Measurements from ENCODE around the gene TSPAN15. TPM values are rescaled to one million over a fixed set of nuclear protein-coding genes. Genes with fewer than 3 reads are reported as not detected.
A peak's percentile ranks its signal among the peaks of the same experiment; 100 is the strongest.

TSPAN15 gene
- total and polyA plus RNA-seq, 5 donors: 5.3 to 11.5 (median 7.9) TPM

DNA sequence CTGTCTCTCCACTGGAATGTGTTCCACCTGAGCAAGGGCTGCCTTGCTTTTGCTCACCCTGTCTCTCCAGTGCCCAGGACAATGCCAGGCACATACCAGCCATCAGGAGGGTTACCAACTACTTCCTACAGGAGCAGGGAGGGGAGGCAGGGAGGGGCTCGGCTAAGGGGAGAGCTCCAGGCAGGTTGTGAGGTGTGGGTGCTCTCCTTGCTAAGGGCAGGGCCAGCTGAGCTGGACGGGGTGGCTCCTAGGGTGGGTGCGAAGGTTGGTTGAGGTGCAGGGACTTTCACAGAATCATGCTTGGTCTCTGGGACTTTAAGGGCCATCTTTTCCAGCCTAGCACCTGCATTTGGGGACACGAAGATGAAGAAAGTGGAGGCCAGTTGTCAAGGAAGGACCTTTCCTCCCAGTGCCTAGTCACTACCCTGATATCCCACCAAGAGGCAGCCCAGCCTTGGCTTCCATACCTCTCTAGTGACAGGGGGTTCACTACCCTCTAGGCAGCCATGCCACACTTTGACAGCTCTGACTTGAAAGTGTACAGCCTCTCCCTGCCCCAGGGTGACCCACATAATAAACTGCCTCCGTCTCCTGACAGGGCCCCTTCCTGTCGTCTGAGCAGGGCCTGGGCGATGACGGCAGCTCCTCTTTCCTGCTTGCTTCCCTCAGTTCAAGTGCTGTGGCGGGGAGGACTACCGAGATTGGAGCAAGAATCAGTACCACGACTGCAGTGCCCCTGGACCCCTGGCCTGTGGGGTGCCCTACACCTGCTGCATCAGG is 46.5 kb downstream of the TSPAN15 start:
- intact Hi-C loops (cut with DNase I): no loop called here
- H3K9me3 ChIP-seq (ENCODE audit: control insufficient read depth, low read length): no peaks in the 10 kb centered on the region
- no peak overlapping the region for H3K27ac ChIP-seq (ENCODE audit: low read length)
- no peaks in the 10 kb centered on the region for H3K27me3 ChIP-seq (ENCODE audit: control insufficient read depth, insufficient read depth)
- DNase-seq: peak in 1 of 3 donors; percentile 37
- no peak for ATAC-seq
- no peaks in the 10 kb centered on the region for H3K4me1 ChIP-seq (ENCODE audit: control insufficient read depth, insufficient read depth, low read length)
- H3K4me3 ChIP-seq (ENCODE audit: low read length): no peak overlapping the region
- WGBS: 70% methylated on average over 11 of the region's 11 CpGs

DNA sequence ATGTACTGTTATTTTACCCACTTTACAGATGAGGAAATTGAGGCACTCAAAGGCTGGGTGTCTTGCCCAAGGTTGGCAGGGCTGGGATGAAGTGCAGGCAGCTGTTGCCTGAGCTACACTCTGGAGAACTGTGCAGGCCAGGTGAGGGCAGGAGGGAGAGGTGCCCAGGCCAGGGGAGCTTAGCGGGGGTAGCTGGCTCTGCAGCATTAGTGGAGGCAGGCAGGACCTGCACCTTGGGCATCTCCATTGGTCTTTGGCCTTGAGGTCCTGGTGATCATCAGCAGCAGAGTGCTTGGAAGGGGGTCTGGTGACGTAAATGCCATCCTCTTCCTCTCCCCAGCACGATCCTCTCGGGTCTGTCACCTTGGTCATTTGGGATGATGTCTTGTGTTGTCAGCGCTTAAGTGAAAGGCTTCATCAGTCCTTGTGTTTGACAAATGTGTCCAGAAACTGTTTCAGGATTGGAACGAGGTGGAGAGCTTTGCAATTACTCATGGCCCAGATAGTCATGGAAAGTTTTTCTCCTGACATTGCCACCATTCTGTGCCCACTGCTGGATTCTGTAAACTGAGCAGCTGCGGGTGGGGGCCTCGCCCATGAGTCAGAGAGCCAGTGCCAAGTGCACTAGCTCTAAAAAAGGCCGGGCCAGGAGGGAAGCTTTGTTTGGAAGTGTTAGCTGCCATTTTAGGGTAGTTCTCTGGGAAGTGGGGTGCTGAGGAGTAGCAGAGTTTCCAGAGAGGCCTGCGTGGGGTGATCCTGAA is 47.6 kb downstream of the TSPAN15 start:
- WGBS: 86% methylated on average over 10 of the region's 10 CpGs
- no peak for ATAC-seq
- Histone ChIP-seq H3K4me3 (ENCODE audit: low read length) (no peak overlapping the region), H3K27ac (ENCODE audit: low read length) (no peak overlapping the region), H3K27me3 (ENCODE audit: control insufficient read depth, insufficient read depth) (no peaks in the 10 kb centered on the region), H3K4me1 (ENCODE audit: control insufficient read depth, insufficient read depth, low read length) (no peaks in the 10 kb centered on the region), H3K9me3 (ENCODE audit: control insufficient read depth, low read length) (no peaks in the 10 kb centered on the region)
- intact Hi-C loops (cut with DNase I): no loop called here
- peak in 1 of 3 donors; percentile 12 for DNase-seq

DNA sequence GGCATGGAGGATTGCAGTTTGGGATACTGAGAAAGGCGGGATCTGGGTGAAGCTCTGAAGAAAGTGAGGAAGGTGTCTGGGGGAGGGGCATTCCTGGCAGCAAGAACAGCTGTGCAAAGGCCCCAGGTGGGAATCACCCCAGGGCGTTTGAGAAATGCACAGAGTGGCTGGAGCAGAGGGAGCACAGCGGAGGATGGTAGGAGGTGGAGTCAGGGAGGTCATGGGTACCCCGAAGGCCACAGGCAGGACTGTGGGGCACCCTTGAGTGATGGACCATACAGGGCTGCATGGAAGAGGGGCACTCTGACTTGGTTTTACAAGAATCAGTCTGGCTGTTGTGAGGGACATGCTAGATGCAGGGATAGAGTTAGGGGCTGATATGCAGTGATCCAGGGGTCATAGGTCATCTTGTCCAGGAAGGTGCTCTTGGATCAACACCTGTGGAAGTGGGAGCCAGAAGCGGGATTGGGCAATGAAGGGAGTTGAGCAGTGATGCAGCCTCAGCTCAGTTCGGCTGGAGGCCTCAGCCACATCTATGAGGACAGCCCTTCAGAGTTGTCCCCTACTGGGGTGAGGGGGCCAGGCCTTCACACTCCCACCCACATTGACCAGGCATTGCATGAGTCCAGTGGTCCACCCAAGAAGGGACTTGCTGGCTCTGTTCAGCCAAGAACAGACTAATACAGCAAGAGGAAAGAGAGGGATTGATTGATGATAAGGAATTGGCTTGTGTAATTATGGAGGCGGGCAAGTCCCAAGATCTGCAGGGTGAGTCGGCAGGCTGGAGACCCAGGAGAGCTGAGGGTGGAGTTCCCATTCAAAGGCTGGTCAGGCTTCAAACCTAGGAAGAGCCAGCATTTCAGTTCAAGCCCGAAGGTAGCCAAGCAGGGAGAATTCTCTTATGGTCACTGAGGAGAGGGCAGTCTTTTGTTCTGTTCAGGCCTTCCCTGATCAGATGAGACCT is 48.7 kb downstream of the TSPAN15 start:
- WGBS: 80% methylated on average over 9 of the region's 9 CpGs
- no peak for ATAC-seq
- no peak overlapping the region for H3K4me3 ChIP-seq (ENCODE audit: low read length)
- no peaks in the 10 kb centered on the region for H3K4me1 ChIP-seq (ENCODE audit: control insufficient read depth, insufficient read depth, low read length)
- H3K27ac ChIP-seq (ENCODE audit: low read length): no peak overlapping the region
- no peaks in the 10 kb centered on the region for H3K9me3 ChIP-seq (ENCODE audit: control insufficient read depth, low read length)
- peak in 1 of 3 donors; percentile 35 for DNase-seq
- intact Hi-C loops (cut with DNase I): loop anchor here in 1 of 4 donors (10.0 kb wide), 1 partner anchor 265 kb away; no protein-coding TSS in a partner anchor
- H3K27me3 ChIP-seq (ENCODE audit: control insufficient read depth, insufficient read depth): no peaks in the 10 kb centered on the region

DNA sequence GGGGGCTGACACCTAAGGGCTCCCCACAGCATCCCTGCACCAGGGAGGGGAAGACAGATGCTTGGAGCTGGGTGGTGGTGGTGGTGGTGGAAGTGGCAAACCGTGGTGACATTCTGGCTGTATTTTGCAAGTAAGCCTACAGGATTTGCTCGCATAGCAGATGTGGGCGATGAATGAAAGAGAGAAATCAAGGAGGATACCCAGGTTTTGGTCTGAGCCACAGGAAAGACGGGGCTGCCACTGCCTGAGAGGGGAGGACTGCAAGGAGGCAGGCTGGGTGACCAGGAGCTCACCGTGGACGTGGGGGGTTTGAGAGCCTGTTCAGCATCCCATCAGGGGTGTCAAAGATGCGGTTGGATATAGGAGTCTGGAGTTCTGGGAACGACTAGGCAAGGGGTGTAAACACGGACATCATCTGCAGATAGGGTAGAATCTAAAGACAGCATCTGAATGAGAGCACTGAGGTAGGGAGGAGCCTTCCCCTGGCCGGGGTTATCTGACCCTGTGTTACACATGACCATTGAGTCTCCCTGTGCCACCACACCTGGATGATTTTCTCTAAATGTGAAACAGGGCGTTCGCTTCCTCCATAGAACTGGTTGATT is 49.7 kb downstream of the TSPAN15 start:
- Histone ChIP-seq H3K9me3 (ENCODE audit: control insufficient read depth, low read length) (no peaks in the 10 kb centered on the region), H3K27me3 (ENCODE audit: control insufficient read depth, insufficient read depth) (no peaks in the 10 kb centered on the region), H3K4me3 (ENCODE audit: low read length) (no peak overlapping the region), H3K27ac (ENCODE audit: low read length) (no peak overlapping the region), H3K4me1 (ENCODE audit: control insufficient read depth, insufficient read depth, low read length) (no peaks in the 10 kb centered on the region)
- peak in 1 of 3 donors; percentile 28 for DNase-seq
- intact Hi-C loops (cut with DNase I): loop anchor here in 1 of 4 donors (10.0 kb wide), 1 partner anchor 266 kb away; no protein-coding TSS in a partner anchor
- no peak for ATAC-seq
- 87% methylated on average over 12 of the region's 12 CpGs for WGBS

DNA sequence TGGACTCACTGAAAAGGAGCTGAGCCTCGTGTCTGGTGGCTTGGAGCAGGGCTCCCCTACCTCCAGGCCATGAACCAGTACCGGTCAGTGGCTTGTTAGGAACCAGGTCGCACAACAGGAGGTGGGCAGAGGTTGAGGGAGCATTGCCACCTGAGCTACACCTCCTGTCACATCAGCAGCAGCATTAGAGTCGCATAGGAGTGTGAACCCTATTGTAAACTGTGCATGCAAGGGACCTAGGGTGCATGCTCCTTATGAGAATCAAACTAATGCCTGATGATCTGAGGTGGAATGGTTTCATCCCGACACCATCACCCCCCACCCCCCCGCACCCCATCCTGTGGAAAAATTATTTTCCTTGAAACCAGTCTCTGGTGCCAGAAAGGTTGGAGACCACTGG is 50.4 kb downstream of the TSPAN15 start:
- Histone ChIP-seq H3K27me3 (ENCODE audit: control insufficient read depth, insufficient read depth) (no peaks in the 10 kb centered on the region), H3K27ac (ENCODE audit: low read length) (no peak overlapping the region), H3K9me3 (ENCODE audit: control insufficient read depth, low read length) (no peaks in the 10 kb centered on the region), H3K4me3 (ENCODE audit: low read length) (no peak overlapping the region), H3K4me1 (ENCODE audit: control insufficient read depth, insufficient read depth, low read length) (no peaks in the 10 kb centered on the region)
- WGBS: 74% methylated on average over 6 of the region's 6 CpGs
- intact Hi-C loops (cut with DNase I): loop anchor here in 1 of 4 donors (10.0 kb wide), 1 partner anchor 267 kb away; no protein-coding TSS in a partner anchor
- DNase-seq: no peak
- no peak for ATAC-seq

DNA sequence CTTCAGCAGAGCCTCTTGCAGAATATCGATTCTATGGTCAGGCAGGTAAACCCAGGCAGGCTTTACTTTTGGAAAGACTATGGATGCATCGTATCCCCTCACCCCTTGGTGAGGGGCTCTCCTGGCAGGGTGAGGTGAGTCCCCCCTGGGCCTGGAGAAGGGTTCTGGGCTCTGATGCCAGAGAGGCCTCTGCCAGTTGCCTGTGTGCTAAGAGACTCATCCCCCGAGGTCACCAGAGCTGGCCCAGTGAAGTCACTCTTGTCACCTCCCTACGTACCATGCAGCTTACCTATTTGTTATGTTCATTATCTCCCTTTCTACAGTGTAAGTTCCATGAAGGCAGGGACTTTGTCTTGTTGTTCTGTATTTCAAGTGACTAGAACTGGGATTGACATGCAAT is 51.3 kb downstream of the TSPAN15 start:
- H3K27ac ChIP-seq (ENCODE audit: low read length): no peak overlapping the region
- no peaks in the 10 kb centered on the region for H3K4me1 ChIP-seq (ENCODE audit: control insufficient read depth, insufficient read depth, low read length)
- intact Hi-C loops (cut with DNase I): loop anchor here in 1 of 4 donors (10.0 kb wide), 1 partner anchor 268 kb away; no protein-coding TSS in a partner anchor
- no peak overlapping the region for H3K4me3 ChIP-seq (ENCODE audit: low read length)
- 95% methylated on average over 4 of the region's 4 CpGs for WGBS
- ATAC-seq (no peak), DNase-seq (peak in 1 of 3 donors; percentile 14)
- no peaks in the 10 kb centered on the region for H3K9me3 ChIP-seq (ENCODE audit: control insufficient read depth, low read length)
- no peaks in the 10 kb centered on the region for H3K27me3 ChIP-seq (ENCODE audit: control insufficient read depth, insufficient read depth)

DNA sequence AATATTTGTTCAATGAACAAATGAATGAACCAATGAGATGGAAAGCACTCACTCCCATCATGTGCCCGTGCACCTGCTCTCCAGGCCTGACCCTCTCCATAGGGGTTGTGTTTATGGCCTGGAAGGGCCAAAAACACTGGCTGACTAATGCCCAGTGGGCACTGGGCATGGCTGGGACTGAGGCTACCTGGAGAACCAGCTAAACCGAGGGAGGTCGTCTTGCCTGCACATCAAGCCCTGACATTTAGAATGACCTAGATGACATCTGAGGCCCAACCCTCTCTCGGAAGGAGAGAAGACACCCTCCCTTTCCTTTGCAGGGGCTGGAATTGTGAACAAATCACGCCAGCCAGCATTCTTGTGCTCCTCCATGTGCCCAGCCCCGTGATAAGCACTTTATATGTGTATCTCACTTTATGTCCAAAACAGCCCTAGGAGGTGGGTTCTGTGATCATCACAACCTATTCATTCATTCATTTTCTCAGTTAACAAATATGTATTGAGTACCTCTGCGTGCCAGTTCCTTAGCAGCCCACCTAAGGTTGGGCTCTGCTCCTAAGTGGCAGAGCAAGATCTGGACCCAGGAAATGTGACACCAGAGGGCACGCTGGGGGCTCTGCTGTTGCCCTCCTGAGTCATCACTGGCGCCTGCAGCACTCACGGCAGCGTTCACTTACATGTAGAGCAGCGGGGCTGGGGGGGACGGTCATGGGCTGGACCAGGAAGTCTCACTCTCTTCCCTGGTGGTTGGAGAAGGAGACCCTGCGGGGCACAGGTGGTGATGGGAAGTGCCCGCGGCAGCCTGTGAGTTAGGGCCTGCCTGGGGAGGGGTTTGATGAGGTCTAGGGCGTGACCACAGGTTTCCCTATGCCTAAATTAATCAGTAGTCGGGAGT is 52.0 kb downstream of the TSPAN15 start:
- DNase-seq (peak in 1 of 3 donors; percentile 3), ATAC-seq (no peak)
- WGBS: 79% methylated on average over 18 of the region's 18 CpGs
- H3K27ac ChIP-seq (ENCODE audit: low read length): no peak overlapping the region
- no peaks in the 10 kb centered on the region for H3K27me3 ChIP-seq (ENCODE audit: control insufficient read depth, insufficient read depth)
- no peaks in the 10 kb centered on the region for H3K4me1 ChIP-seq (ENCODE audit: control insufficient read depth, insufficient read depth, low read length)
- intact Hi-C loops (cut with DNase I): loop anchor here in 1 of 4 donors (10.0 kb wide), 1 partner anchor 268 kb away; no protein-coding TSS in a partner anchor
- no peaks in the 10 kb centered on the region for H3K9me3 ChIP-seq (ENCODE audit: control insufficient read depth, low read length)
- H3K4me3 ChIP-seq (ENCODE audit: low read length): no peak overlapping the region

DNA sequence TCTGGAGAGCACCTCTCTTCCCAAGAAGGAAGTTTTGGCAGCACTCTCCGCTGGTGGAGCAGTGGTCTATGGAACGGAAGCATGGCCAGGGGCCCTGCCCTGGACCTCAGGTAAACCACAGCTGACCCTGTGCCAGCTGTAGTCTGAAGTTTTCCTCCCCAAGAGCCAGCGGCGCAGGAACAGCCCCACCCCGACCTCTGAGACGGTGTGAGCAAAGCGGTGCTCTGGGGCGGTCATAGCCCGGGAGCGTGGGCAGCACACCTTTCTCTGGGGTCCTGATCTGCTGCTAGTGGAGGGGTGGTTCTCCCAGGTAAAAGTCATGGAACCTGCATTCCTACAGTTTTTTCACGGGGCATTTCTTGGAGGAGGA is 52.6 kb downstream of the TSPAN15 start:
- intact Hi-C loops (cut with DNase I): loop anchor here in 1 of 4 donors (10.0 kb wide), 1 partner anchor 269 kb away; no protein-coding TSS in a partner anchor
- peak in 1 of 3 donors; percentile 35 for DNase-seq
- Histone ChIP-seq H3K9me3 (ENCODE audit: control insufficient read depth, low read length) (no peaks in the 10 kb centered on the region), H3K27ac (ENCODE audit: low read length) (no peak overlapping the region), H3K4me3 (ENCODE audit: low read length) (no peak overlapping the region), H3K27me3 (ENCODE audit: control insufficient read depth, insufficient read depth) (no peaks in the 10 kb centered on the region), H3K4me1 (ENCODE audit: control insufficient read depth, insufficient read depth, low read length) (no peaks in the 10 kb centered on the region)
- ATAC-seq: no peak
- WGBS: 89% methylated on average over 11 of the region's 11 CpGs

DNA sequence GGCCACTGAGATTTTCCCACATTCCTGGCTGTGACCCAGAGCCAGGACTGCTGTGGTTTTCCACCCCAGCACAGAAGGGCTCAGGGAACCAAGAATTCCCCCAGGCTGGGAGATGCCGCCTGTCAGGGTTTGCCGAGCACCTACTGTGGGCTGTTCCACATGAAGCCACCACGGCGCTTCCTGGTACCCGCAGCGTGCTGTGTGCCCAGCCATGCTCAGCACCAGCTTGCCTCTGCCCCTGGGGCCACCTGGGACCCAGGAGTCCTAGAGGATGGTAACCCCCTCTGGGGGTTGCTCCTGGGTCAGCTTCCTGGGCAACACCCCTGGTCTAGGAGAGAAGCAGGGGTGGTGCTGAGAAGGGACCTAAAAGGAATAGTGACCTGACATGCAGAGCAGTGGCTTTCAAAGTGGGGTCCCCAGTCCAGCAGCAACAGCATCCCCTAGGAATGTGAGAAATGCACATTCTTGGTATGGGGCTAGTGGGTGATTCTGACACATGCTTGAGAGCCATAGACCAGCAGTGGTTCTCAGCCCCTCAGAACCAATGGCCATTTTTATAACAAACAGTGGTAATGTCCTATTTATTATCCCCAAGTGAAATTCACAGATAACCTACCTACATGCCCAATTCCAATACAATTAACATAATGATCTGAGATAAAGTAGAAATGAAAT is 53.4 kb downstream of the TSPAN15 start:
- 93% methylated on average over 6 of the region's 6 CpGs for WGBS
- ATAC-seq: no peak
- Histone ChIP-seq H3K9me3 (ENCODE audit: control insufficient read depth, low read length) (no peaks in the 10 kb centered on the region), H3K27ac (ENCODE audit: low read length) (no peak overlapping the region), H3K4me3 (ENCODE audit: low read length) (no peak overlapping the region), H3K4me1 (ENCODE audit: control insufficient read depth, insufficient read depth, low read length) (no peaks in the 10 kb centered on the region), H3K27me3 (ENCODE audit: control insufficient read depth, insufficient read depth) (no peaks in the 10 kb centered on the region)
- intact Hi-C loops (cut with DNase I): loop anchor here (5.0 to 10.0 kb wide), 3 partner anchors 77 to 270 kb away; no protein-coding TSS in a partner anchor
- peak in 1 of 3 donors; percentile 38 for DNase-seq

Measured in right cardiac atrium (tissue), 5 donors.